Thoracic aorta (tissue), 2 donors: ENCODE results near the gene KIF26B. TPM values are rescaled to one million over a fixed set of nuclear protein-coding genes. Genes with fewer than 3 reads are reported as not detected.

Source experiments
- ATAC-seq: fragments of 150-250 bp; one replicate; pipeline ENCODE4 v1.8.0; 2017; ENCODE audit warnings: low read depth; ENCODE audit not compliant: insufficient number of reproducible peaks, low FRiP score
- DNase-seq: peaks from one replicate; pipeline ENCODE4 v3.0.0-alpha.2; 2020; ENCODE audit warnings: low spot score
- H3K27ac ChIP-seq, 2 donors: fragments of 200-600 bp; sonication (generic); 1 replicate in 1 of 2; 2 replicates in 1 of 2; pipeline ENCODE4 v1.5.1; 2016; ENCODE audit warnings: mild to moderate bottlenecking in 2 of 2, moderate library complexity in 2 of 2
- H3K27me3 ChIP-seq: fragments of 200-600 bp; sonication (generic); replicated peaks from 2 replicates; pipeline ENCODE4 v1.6.0; 2016; ENCODE audit warnings: mild to moderate bottlenecking; ENCODE audit not compliant: insufficient read depth
- H3K36me3 ChIP-seq: fragments of 200-600 bp; sonication (generic); one replicate; pipeline ENCODE4 v1.5.1; 2016
- H3K4me1 ChIP-seq, 2 donors: fragments of 200-600 bp; sonication (generic); 1 replicate in 1 of 2; 2 replicates in 1 of 2; pipeline versions ENCODE4 v1.5.1 to v1.6.0; 2016; ENCODE audit warnings: low read depth in 2 of 2, mild to moderate bottlenecking in 1 of 2; ENCODE audit not compliant: control insufficient read depth in 1 of 2
- H3K4me3 ChIP-seq: fragments of 200-600 bp; sonication (generic); 2 replicates; pipeline ENCODE4 v1.5.1; 2016; ENCODE audit warnings: mild to moderate bottlenecking
- H3K9me3 ChIP-seq: fragments of 200-600 bp; sonication (generic); 2 replicates; pipeline ENCODE4 v1.5.1; 2016
- CTCF ChIP-seq: fragments of 200-600 bp; sonication (generic); IDR thresholded peaks from one replicate; pipeline ENCODE4 v1.5.1; 2019; ENCODE audit warnings: antibody characterized with exemption
- total RNA-seq, 2 donors: library from RNA; depleted of rRNA; stranded (reverse); fragments of >200 nt; gene quantifications; one replicate each; pipeline versions ENCODE4 v1.1.0 to v1.2.3, GENCODE V29; 2016

The KIF26B gene
- total RNA-seq, 2 donors from 2014 or later = 0.14 to 0.41 TPM

DNA sequence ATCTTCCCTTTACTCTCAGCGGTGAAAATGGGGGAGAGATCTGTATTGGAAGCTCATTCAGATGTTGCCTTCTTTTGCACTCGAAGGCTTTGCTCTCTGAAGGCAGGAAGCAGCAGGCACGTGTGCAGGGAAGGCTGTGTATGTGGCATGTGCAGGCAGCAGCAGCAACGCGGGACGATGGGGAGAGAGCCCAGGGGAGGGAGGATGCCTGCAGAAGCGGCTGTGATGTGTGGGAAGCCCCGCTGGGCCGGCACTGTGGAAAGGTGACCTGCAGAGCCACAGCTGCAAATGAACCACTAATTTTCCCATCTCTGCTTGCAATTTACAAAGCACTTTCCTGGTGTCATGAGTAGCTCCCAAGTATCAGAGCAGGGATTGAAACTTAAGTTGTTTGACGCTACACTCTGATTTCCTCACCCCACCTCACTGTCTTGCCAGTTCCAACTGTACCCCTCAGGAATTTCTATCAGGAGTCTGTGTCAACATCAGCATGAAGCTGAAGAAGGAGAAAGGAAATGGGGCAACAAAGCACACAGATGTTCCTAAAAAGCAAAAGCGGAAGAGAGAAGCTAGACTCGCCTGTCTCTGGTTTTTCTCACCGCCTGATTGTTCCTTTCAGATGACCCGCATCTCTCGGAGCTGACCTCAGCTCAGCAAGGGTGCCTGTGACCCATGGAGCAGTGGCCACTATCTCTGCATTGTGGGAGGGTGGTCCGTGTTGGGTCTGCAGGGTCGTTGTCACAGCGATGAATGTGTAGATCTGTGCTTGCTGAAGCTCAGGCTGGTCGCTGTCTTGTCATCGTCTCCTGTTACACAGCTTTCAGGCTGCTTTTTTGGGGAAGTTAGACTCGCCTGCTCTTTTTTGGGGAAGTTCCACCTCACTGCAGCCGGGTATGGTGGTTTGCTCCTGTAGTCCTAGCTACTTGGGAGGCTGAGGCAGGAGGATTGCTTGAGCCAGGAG is 156.1 kb downstream of the KIF26B start:
- no peaks in the 10 kb centered on the region for H3K4me1 ChIP-seq
- H3K9me3 ChIP-seq = no peaks in the 10 kb centered on the region
- no peak for DNase-seq
- ATAC-seq = no peak
- no peak overlapping the region for H3K27ac ChIP-seq
- TF ChIP-seq CTCF = no peak
- H3K36me3 ChIP-seq = no peaks in the 10 kb centered on the region
- H3K4me3 ChIP-seq = no peak overlapping the region
- H3K27me3 ChIP-seq = no peaks in the 10 kb centered on the region

- TF ChIP-seq CTCF = no peak
These were observed 157.2 kb downstream of the KIF26B start for GRCh38 chr1:245311887-245312536.

DNA sequence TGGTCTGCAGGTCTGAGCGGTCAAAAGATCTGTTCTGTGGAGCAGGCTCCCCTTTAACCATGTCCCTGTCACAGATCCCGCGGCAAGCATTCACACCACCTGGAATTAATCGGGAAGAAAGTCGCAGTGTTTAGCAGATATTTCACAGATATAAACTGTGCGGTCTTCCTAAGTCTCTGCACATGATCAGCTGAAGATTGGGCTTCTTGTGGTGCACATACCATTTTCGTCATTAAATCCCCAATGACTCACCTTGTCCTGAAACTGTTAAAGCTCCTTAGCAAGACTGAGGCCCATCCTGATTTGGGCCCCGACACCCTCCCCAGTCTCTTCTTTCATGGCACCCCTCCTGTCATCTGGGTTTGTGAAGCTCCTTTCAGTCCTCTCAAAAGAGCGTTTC is 158.8 kb downstream of the KIF26B start:
- Histone ChIP-seq H3K36me3 (no peaks in the 10 kb centered on the region), H3K4me1 (no peaks in the 10 kb centered on the region), H3K27me3 (no peaks in the 10 kb centered on the region), H3K27ac (no peak overlapping the region), H3K9me3 (no peaks in the 10 kb centered on the region), H3K4me3 (no peak overlapping the region)
- TF ChIP-seq CTCF = no peak
- DNase-seq = no peak
- ATAC-seq = no peak

More at GRCh38 chr1:245311887-245312536, 157.2 kb downstream of the KIF26B start:
- no peaks in the 10 kb centered on the region for H3K4me1 ChIP-seq
- no peaks in the 10 kb centered on the region for H3K27me3 ChIP-seq
- DNase-seq (no peak), ATAC-seq (no peak)
- no peak overlapping the region for H3K27ac ChIP-seq
- no peaks in the 10 kb centered on the region for H3K9me3 ChIP-seq
- no peak overlapping the region for H3K4me3 ChIP-seq
- H3K36me3 ChIP-seq = no peaks in the 10 kb centered on the region

DNA sequence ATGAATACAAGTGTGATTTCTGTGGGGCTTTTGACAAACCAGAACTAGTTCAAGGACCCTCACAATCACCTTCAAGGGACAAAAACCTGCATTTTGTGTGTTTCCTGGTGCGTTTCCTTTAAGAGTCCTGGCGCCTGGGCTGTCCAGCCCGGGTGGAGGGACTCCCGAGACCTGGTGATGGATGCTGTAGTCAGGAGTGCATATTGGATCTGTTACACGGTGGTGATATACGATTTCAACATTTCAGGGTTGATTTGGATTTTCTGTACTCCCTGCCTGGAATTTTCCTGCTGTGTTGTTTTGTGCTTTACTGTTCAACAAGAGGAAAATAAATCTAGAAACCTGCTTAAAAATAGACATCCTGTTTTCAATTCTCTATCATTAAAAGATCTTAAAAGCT is 162.0 kb downstream of the KIF26B start:
- no peak overlapping the region for H3K4me3 ChIP-seq
- no peaks in the 10 kb centered on the region for H3K9me3 ChIP-seq
- DNase-seq = no peak
- H3K4me1 ChIP-seq = no peaks in the 10 kb centered on the region
- no peak overlapping the region for H3K27ac ChIP-seq
- TF ChIP-seq CTCF = no peak
- no peaks in the 10 kb centered on the region for H3K36me3 ChIP-seq
- no peaks in the 10 kb centered on the region for H3K27me3 ChIP-seq
- no peak for ATAC-seq

- TF ChIP-seq CTCF = no peak
- no peak for ATAC-seq
- no peaks in the 10 kb centered on the region for H3K9me3 ChIP-seq
- no peak overlapping the region for H3K4me3 ChIP-seq
- no peaks in the 10 kb centered on the region for H3K27me3 ChIP-seq
- DNase-seq = no peak
- no peak overlapping the region for H3K27ac ChIP-seq
- H3K36me3 ChIP-seq = no peaks in the 10 kb centered on the region
- no peaks in the 10 kb centered on the region for H3K4me1 ChIP-seq
These were observed 162.4 kb downstream of the KIF26B start for GRCh38 chr1:245317217-245317616.
